Colonic mucosa (tissue), 4 donors: ENCODE results near the gene ZNF674. TPM values are rescaled to one million over a fixed set of nuclear protein-coding genes. Genes with fewer than 3 reads are reported as not detected.
"Not testable (repeated sequence)": the region's sequence is repeated elsewhere in the genome, so short reads cannot be mapped to it uniquely, and the experiment has no call there.

Experiments
- DNase-seq: peaks from one replicate; pipeline ENCODE4 v3.0.0-alpha.2; 2020
- H3K27ac ChIP-seq: fragments of 200-600 bp; one replicate; pipeline ENCODE4 v1.8.0; 2021
- H3K27me3 ChIP-seq: fragments of 200-600 bp; one replicate; pipeline ENCODE4 v1.8.0; 2021
- H3K36me3 ChIP-seq: fragments of 200-600 bp; one replicate; pipeline ENCODE4 v1.8.0; 2021
- H3K4me1 ChIP-seq: fragments of 200-600 bp; one replicate; pipeline ENCODE4 v1.8.0; 2021; ENCODE audit warnings: mild to moderate bottlenecking
- H3K4me3 ChIP-seq: fragments of 200-600 bp; one replicate; pipeline ENCODE4 v1.8.0; 2021
- H3K9ac ChIP-seq, 2 donors: one replicate each; pipeline ENCODE4 v1.7.0; 2013; ENCODE audit warnings: control low read depth in 2 of 2, low read depth in 2 of 2, low read length in 2 of 2
- H3K9me3 ChIP-seq: fragments of 200-600 bp; one replicate; pipeline ENCODE4 v1.8.0; 2021
- intact Hi-C: fragments of 100-400 bp; cut with DNase I; formaldehyde crosslinking; loops from one replicate; pipeline ENCODE4 v1.14.1; 2022
- total RNA-seq, 2 donors: library from RNA; stranded (reverse); fragmentation: NEBNext Ultra II Directional in 1 of 2; extraction: Animal tissue kit (Norgen Biotek cat#: 25700) in 1 of 2; gene quantifications; one replicate each; pipeline ENCODE4 v1.2.1, GENCODE V29; 2021
- TF ChIP-seq, protein P1 (sequence below): fragments of 200-600 bp; IDR thresholded peaks from one replicate; pipeline ENCODE4 v1.8.0; 2022; ENCODE audit warnings: antibody characterized with exemption, mild to moderate bottlenecking
- donor health status: healthy.
- donor health status: DM: no; HTN: no; CAD: no.
- donor health status: DM: no; HTN: no; CAD: no.

ZNF674 gene
- total RNA-seq, 2 donors from 2014 or later = 3.6 to 4.0 TPM

DNA sequence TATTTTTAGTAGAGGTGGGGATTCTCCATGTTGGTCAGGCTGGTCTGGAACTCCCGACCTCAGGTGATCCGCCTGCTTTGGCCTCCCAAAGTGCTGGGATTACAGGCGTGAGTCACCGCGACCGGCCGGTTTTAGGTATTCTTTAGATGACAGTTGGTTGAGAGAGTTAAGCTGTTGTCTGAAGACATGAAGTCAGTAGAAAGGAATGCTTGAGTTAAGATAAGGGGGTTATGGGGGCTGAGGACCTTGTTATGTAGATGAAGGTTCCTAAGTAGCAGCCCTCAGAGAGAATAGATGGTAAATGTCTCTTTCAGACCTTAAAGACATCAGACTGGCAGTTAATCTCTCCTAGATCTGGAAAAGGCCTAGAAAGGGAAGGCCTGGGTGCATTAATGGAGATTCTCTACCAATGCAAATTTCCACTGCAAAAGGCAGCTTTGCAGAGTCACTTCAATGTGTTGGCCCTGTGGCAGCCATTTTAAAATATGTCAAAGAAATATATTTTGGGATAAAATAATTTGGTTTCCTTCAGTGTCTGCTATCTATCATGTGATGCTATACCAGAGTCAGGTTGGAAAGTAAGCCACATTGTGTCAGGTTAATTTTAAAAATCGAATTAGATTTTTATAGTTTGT is 6.4 kb upstream of the ZNF674 start:
- no peaks in the 10 kb centered on the region for H3K36me3 ChIP-seq
- H3K27me3 ChIP-seq = no peaks in the 10 kb centered on the region
- no peak for DNase-seq
- H3K27ac ChIP-seq = no peak overlapping the region
- H3K9me3 ChIP-seq = no peaks in the 10 kb centered on the region
- H3K4me3 ChIP-seq = no peak overlapping the region
- H3K9ac ChIP-seq = no peak overlapping the region
- intact Hi-C loops = no loop called here
- no peaks in the 10 kb centered on the region for H3K4me1 ChIP-seq
- TF ChIP-seq, protein P1, sequence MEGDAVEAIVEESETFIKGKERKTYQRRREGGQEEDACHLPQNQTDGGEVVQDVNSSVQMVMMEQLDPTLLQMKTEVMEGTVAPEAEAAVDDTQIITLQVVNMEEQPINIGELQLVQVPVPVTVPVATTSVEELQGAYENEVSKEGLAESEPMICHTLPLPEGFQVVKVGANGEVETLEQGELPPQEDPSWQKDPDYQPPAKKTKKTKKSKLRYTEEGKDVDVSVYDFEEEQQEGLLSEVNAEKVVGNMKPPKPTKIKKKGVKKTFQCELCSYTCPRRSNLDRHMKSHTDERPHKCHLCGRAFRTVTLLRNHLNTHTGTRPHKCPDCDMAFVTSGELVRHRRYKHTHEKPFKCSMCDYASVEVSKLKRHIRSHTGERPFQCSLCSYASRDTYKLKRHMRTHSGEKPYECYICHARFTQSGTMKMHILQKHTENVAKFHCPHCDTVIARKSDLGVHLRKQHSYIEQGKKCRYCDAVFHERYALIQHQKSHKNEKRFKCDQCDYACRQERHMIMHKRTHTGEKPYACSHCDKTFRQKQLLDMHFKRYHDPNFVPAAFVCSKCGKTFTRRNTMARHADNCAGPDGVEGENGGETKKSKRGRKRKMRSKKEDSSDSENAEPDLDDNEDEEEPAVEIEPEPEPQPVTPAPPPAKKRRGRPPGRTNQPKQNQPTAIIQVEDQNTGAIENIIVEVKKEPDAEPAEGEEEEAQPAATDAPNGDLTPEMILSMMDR = no peak

DNA sequence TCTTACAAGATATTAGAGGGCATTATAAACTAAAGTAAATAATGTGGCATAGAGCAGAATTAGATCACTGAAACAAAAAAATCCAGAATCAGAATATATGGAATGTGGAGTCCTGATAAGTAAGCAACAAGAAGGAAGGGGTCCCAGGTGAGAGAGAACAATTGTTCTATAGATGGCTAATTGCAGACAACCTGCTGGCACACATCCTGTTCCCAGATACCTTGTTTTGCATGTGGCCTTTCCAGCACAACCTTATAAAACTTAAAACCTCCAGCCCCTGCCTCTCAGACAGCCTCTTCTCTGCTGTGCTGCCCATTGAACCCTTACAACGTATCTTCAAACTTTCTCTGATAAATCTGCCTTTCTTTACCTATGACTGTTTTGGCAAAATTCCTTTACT is 4.7 kb upstream of the ZNF674 start:
- Histone ChIP-seq H3K27ac (no peak overlapping the region), H3K9ac (no peak overlapping the region), H3K4me3 (no peak overlapping the region), H3K9me3 (no peaks in the 10 kb centered on the region), H3K27me3 (no peaks in the 10 kb centered on the region), H3K4me1 (no peaks in the 10 kb centered on the region), H3K36me3 (no peaks in the 10 kb centered on the region)
- TF ChIP-seq, protein P1 = no peak
- intact Hi-C loops = no loop called here
- no peak for DNase-seq

DNA sequence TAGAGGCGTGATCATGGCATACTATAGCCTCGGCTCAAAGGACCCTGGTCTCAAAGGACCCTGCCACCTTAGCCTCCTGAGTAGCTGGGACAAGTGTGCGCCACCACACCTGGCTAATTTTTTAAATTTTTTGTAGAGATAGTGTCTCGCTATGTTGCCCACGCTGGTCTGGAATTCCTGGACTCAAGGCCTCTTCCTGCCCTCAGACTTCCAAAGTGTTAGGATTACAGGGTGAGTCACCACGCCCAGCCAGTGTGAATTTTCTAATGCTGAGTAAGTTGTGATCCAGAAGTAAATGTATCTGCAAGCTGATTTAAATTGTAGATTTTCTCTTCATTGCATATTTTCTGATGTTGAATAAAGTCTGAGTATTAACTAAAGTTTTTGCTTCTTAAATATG is 2.6 kb upstream of the ZNF674 start:
- intact Hi-C loops = no loop called here
- Histone ChIP-seq H3K9ac (no peak overlapping the region), H3K27ac (no peak overlapping the region), H3K27me3 (no peaks in the 10 kb centered on the region), H3K4me1 (no peaks in the 10 kb centered on the region), H3K36me3 (no peaks in the 10 kb centered on the region), H3K9me3 (no peaks in the 10 kb centered on the region), H3K4me3 (no peak overlapping the region)
- TF ChIP-seq, protein P1 = no peak
- DNase-seq = no peak

DNA sequence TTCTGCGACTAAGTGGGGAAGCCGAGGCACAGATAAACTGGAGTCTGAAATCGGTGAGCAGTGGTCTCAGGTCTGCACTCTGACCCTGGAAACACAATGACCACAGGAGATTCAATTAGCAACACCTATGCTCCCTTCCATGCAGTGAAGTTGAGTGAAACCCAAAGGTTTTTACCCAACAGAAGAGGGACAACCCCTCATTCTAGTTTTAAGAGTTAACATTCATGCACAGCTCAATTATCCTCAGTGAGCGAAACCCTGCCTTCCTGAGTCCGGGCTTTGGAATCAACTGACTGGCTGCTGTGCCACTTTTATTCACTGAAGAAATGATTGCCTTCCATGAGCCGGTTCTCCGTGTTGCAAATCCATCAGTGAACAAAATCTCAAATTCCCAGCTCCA is 694 bp downstream of the ZNF674 start:
- peak overlapping the region; percentile 34 for H3K27ac ChIP-seq
- DNase-seq, intact Hi-C loops, H3K27me3 ChIP-seq, H3K4me1 ChIP-seq, H3K36me3 ChIP-seq, H3K9me3 ChIP-seq: not testable (repeated sequence)
- peak overlapping the region in 1 of 2 donors; percentile 37 for H3K9ac ChIP-seq
- H3K4me3 ChIP-seq = peak overlapping the region; percentile 58

DNA sequence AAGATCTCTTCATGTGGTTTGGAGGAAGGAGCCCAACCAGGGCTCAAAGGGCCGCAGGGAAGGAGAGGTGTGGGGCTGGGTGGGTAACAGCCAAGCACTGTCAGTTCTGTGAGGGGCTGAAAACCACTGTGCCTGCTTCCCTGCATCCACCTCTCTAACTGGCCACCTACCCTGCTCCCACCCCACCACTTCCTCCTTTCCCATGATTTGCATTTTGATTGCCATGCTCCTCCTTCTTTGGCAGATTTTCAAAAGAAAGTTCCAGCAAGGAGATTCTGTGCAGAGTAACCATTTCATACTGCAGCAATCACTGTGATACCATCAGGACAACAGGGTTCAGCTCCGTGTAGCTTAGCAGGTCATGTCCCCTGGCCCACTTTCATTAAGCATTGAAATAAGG is 1.8 kb downstream of the ZNF674 start:
- no peaks in the 10 kb centered on the region for H3K4me1 ChIP-seq
- no peaks in the 10 kb centered on the region for H3K27me3 ChIP-seq
- TF ChIP-seq, protein P1 = no peak
- no peaks in the 10 kb centered on the region for H3K36me3 ChIP-seq
- no peak overlapping the region for H3K27ac ChIP-seq
- no peak overlapping the region for H3K4me3 ChIP-seq
- no peak for DNase-seq
- intact Hi-C loops = no loop called here
- H3K9me3 ChIP-seq = no peaks in the 10 kb centered on the region
- no peak overlapping the region for H3K9ac ChIP-seq

DNA sequence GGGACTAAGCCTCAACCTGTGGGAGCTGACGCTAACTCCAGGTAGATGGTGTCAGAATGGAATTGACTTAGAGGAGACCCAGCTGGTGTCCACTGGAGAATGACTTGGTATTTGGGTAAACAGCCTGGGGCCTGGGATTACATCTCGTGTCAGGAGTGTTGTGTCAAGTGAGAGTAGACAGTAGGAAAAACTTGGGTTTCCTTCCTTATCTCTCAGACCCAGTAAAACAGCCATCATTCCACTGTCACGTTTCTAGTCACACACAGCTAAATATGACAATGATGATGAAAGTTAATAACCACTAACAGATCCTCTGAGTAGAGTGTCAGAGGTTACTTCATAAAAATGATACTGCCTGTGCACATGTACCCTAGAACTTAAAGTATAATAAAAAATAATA is 13.8 kb downstream of the ZNF674 start:
- DNase-seq = no peak
- Histone ChIP-seq H3K27me3 (no peaks in the 10 kb centered on the region), H3K9me3 (no peaks in the 10 kb centered on the region), H3K9ac (no peak overlapping the region), H3K4me1 (no peaks in the 10 kb centered on the region), H3K4me3 (no peak overlapping the region), H3K36me3 (no peaks in the 10 kb centered on the region), H3K27ac (no peak overlapping the region)
- intact Hi-C loops = no loop called here
- TF ChIP-seq, protein P1 = no peak

DNA sequence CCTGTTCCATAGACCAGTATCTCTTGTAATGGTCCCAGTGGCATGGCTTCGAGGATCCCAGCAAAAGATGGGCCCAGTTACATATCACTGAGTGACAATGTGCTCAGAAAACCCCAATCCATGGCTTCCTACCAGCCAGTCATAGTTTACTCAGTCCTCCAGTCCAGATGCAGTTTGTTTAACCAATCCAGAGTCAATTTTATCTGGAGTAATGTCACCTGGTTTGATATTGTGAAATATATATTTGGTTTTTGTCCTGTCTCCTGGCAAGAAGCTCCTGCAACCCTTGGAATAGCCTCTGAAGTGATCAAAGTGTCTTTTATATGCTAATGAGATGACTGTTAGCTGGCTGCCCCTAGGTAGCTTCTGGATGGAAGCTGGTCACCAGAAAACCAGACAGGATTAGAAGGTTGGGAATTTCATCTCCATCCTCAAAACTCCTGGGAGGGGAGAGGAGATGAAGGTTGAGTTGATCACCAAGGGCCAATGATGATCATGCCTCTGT is 14.8 kb downstream of the ZNF674 start:
- intact Hi-C loops, H3K4me3 ChIP-seq, H3K27ac ChIP-seq, DNase-seq, H3K36me3 ChIP-seq, H3K4me1 ChIP-seq, H3K9ac ChIP-seq, H3K27me3 ChIP-seq, H3K9me3 ChIP-seq: not testable (repeated sequence)

DNA sequence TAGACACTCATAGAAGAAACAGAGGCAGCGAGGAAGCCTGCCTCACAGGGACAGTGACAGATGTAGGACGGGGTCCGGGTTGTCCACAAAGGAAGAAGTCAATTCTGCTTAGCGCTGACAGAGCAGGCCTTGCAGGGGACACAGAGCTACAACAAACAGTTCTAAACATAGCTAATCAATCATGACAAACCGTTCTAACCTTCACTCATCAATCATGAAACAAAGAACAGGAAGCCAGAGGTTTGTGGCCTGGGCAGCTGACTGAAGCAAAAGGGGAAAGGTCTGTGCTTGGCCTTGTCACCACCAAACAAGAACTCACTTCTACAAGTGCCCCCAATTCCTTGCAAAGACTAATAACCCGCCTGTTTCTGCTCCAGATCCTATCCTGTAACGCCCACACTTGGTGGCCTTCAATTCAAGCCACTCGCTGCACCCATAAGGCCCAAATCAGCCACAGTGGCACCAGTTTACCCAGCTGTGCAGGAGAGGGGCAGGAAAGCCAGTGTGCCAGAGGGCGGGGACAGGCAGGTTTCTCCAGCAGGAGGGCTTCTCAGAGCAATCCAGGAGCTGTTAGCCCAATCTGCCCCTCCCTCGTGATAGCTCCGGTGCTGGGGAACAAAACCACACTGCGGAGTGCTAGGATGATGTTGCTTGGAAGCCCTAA is 15.3 kb downstream of the ZNF674 start:
- H3K27me3 ChIP-seq, H3K9ac ChIP-seq, H3K4me3 ChIP-seq, H3K9me3 ChIP-seq, H3K4me1 ChIP-seq, DNase-seq, H3K36me3 ChIP-seq, intact Hi-C loops, H3K27ac ChIP-seq: not testable (repeated sequence)

DNA sequence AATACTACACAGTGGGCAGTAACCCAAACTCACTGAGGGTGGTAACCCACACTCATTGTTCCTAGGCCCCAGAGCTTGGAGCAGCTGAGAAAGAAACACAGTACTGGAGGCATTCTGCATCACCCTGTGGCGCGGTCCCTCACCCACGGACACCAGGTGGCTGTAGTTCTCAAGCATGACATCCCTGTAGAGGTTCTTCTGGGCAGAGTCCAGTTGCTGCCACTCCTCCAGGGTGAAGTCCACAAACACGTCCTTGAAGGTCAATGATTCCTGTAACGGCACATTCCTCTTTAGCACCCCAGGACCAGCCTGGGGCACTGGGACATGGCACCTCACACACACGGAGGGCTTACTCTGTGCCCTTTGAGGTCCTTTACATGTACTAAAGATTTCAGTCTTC is 16.6 kb downstream of the ZNF674 start:
- H3K27ac ChIP-seq, H3K9me3 ChIP-seq, intact Hi-C loops, H3K4me3 ChIP-seq, H3K4me1 ChIP-seq, DNase-seq, H3K27me3 ChIP-seq, H3K36me3 ChIP-seq, H3K9ac ChIP-seq: not testable (repeated sequence)
